ENCODE results near the gene CDADC1. TPM values are rescaled to one million over a fixed set of nuclear protein-coding genes. Genes with fewer than 3 reads are reported as not detected.

Gene CDADC1
- total and polyA plus RNA-seq, 7 donors, result 2.4 to 12.2 (median 6.5) TPM

DNA sequence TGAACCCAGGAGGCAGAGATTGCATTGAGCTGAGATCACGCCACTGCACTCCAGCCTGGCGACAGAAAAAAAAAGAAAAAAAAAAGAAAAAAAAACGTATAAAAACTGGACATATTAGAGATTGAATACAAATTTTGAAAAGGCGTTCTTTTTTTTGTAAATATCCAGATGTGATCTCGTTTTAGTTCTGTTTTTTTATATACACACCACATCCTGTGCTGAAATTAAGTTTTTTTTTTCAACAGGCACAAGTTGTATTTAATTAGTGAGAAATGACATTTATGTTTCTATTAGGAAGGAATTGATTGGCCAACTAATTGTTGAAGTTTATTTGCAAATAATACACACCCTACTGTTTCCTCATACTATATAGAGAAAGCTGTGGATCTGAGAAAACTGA lies 3.6 kb downstream of the CDADC1 start:
- 72 to 80% methylated on average over 5 of the region's 5 CpGs for WGBS, 2 donors
- peaks cover 4 to 32% (median 10%) of the 10 kb centered on the region in 4 donors for H3K36me3 ChIP-seq

GRCh38 chr13:49253310-49253709 lies 5.6 kb downstream of the CDADC1 start:
- intact Hi-C loops (cut with DNase I), result no loop called here
- H3K27me3 ChIP-seq, result no peaks in the 10 kb centered on the region
- TF ChIP-seq EP300 (IDR thresholded peaks at IDR 0.05), result no peak
- TF ChIP-seq, protein P1, sequence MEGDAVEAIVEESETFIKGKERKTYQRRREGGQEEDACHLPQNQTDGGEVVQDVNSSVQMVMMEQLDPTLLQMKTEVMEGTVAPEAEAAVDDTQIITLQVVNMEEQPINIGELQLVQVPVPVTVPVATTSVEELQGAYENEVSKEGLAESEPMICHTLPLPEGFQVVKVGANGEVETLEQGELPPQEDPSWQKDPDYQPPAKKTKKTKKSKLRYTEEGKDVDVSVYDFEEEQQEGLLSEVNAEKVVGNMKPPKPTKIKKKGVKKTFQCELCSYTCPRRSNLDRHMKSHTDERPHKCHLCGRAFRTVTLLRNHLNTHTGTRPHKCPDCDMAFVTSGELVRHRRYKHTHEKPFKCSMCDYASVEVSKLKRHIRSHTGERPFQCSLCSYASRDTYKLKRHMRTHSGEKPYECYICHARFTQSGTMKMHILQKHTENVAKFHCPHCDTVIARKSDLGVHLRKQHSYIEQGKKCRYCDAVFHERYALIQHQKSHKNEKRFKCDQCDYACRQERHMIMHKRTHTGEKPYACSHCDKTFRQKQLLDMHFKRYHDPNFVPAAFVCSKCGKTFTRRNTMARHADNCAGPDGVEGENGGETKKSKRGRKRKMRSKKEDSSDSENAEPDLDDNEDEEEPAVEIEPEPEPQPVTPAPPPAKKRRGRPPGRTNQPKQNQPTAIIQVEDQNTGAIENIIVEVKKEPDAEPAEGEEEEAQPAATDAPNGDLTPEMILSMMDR (IDR thresholded peaks at IDR 0.05), result no peak
- TF ChIP-seq POLR2AphosphoS5 (IDR thresholded peaks at IDR 0.05), result no peak
- no peak for TF ChIP-seq POLR2A (IDR thresholded peaks at IDR 0.05)
- WGBS, 2 donors, result 92 to 95% methylated on average over 1 of the region's 1 CpG
- H3K4me3 ChIP-seq, result no peak overlapping the region
- no peak overlapping the region for H3K27ac ChIP-seq
- H3K9me3 ChIP-seq, result no peaks in the 10 kb centered on the region
- no peak for DNase-seq
- H3K36me3 ChIP-seq, result peaks cover 4 to 51% (median 11%) of the 10 kb centered on the region in 4 donors
- peaks cover 0 to 35% (median 15%) of the 10 kb centered on the region in 4 donors for H3K4me1 ChIP-seq

More for the DNA sequence above, 3.6 kb downstream of the CDADC1 start:
- Histone ChIP-seq H3K4me1 (peaks cover 2 to 44% (median 23%) of the 10 kb centered on the region in 4 donors), H3K9me3 (no peaks in the 10 kb centered on the region), H3K4me3 (no peak overlapping the region), H3K27ac (no peak overlapping the region), H3K27me3 (no peaks in the 10 kb centered on the region)
- DNase-seq, result no peak
- TF ChIP-seq POLR2AphosphoS5 (IDR thresholded peaks at IDR 0.05) (no peak), POLR2A (IDR thresholded peaks at IDR 0.05) (no peak), EP300 (IDR thresholded peaks at IDR 0.05) (no peak)
- TF ChIP-seq, protein P1 (IDR thresholded peaks at IDR 0.05), result no peak
- intact Hi-C loops (cut with DNase I), result no loop called here

DNA sequence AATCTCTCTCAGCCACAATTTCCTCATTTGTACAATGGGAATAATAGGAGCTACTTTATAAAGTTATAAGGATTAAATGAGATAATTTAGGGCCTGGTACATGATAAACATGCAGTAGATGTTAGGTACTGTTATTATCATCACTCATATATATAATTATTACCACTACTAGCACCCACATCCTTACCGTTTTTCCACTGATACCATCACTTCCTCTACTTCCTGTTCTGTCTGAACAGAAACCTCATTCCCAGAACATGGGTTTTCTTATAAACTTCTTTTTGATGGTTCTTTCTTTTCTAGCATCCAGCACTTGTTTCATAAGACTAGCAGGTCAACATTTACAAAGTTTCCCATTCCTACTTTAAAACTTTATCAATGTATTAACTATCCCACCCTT lies 6.3 kb downstream of the CDADC1 start:
- no peak overlapping the region for H3K4me3 ChIP-seq
- intact Hi-C loops (cut with DNase I), result no loop called here
- no peaks in the 10 kb centered on the region for H3K9me3 ChIP-seq
- TF ChIP-seq, protein P1 (IDR thresholded peaks at IDR 0.05), result no peak
- TF ChIP-seq POLR2AphosphoS5 (IDR thresholded peaks at IDR 0.05), result no peak
- no peak for TF ChIP-seq POLR2A (IDR thresholded peaks at IDR 0.05)
- no peak for TF ChIP-seq EP300 (IDR thresholded peaks at IDR 0.05)
- peaks cover 0 to 30% (median 8%) of the 10 kb centered on the region in 4 donors for H3K4me1 ChIP-seq
- H3K27ac ChIP-seq, result no peak overlapping the region
- peaks cover 4 to 56% (median 11%) of the 10 kb centered on the region in 4 donors for H3K36me3 ChIP-seq
- no peak for DNase-seq
- H3K27me3 ChIP-seq, result no peaks in the 10 kb centered on the region
- 51 to 87% methylated on average over 1 of the region's 1 CpG for WGBS, 2 donors

- Histone ChIP-seq H3K4me1 (peaks cover 0 to 13% (median 0%) of the 10 kb centered on the region in 4 donors), H3K9me3 (no peaks in the 10 kb centered on the region), H3K27ac (no peak overlapping the region), H3K4me3 (no peak overlapping the region), H3K36me3 (peaks cover 9 to 69% (median 19%) of the 10 kb centered on the region in 4 donors), H3K27me3 (no peaks in the 10 kb centered on the region)
- no peak for DNase-seq
- TF ChIP-seq POLR2A (IDR thresholded peaks at IDR 0.05) (no peak), EP300 (IDR thresholded peaks at IDR 0.05) (no peak), POLR2AphosphoS5 (IDR thresholded peaks at IDR 0.05) (no peak)
- TF ChIP-seq, protein P1 (IDR thresholded peaks at IDR 0.05), result no peak
- WGBS, 2 donors, result 84 to 96% methylated on average over 2 of the region's 2 CpGs
- intact Hi-C loops (cut with DNase I), result no loop called here
Observed at GRCh38 chr13:49256841-49257240, 9.1 kb downstream of the CDADC1 start.

All from sigmoid colon (tissue), 7 donors.